HepG2 (cell line): ENCODE results near the gene PTBP2. TPM values are rescaled to one million over a fixed set of nuclear protein-coding genes. Genes with fewer than 3 reads are reported as not detected.

Source experiments
- ATAC-seq: fragments of 200-7000 bp; cut with Tn5 transposase; 3 replicates; pipeline ENCODE4 v1.9.1; 2020; ENCODE audit warnings: mild to moderate bottlenecking, moderate library complexity
- BruUV-seq: library from RNA; stranded (reverse); fragments of 400-500 nt; replicated peaks from 2 replicates; lab custom pipeline; 2021; lab: Mats Ljungman, UMichigan
- CTCF ChIA-PET: fragments of 300-600 bp; formaldehyde crosslinking; extraction: SDS; loops from one replicate; lab custom pipeline; 2021; ENCODE audit warnings: low total read pairs, inconsistent platforms, low intra/inter-chr PET ratio; lab: Yijun Ruan, JAX
- POLR2A ChIA-PET: fragments of 350-600 bp; sonication (Branson Sonifier 250); formaldehyde crosslinking; loops from one replicate; lab custom pipeline; 2020; ENCODE audit warnings: antibody characterized with exemption, inconsistent platforms; lab: Yijun Ruan, JAX
- DNase-seq: peaks from one replicate; pipeline ENCODE4 v3.0.0-alpha.2; 2015; ENCODE audit warnings: low spot score
- FAIRE-seq: peaks from 3 replicates; lab custom pipeline; 2011; peaks lifted over from hg19 to GRCh38; lab: Jason Lieb, UNC
- H2AFZ ChIP-seq: one replicate; pipeline ENCODE4 v1.6.1; 2011; ENCODE audit warnings: low read length, inconsistent platforms
- H3K27ac ChIP-seq: fragments of 300-600 bp; 3 replicates; pipeline ENCODE4 v1.8.0; 2011; ENCODE audit warnings: mixed run types, mild to moderate bottlenecking, mixed read lengths, low read length, inconsistent platforms; ENCODE audit not compliant: insufficient read depth; ENCODE audit errors: extremely low read length
- H3K27me3 ChIP-seq, 2 experiments: fragments of 200-600 bp in 1 of 2; 2 replicates in 1 of 2; 3 replicates in 1 of 2; pipeline versions ENCODE4 v1.6.0 to v1.8.0; 2011; ENCODE audit warnings: low read length in 2 of 2, mild to moderate bottlenecking in 2 of 2, moderate library complexity in 2 of 2, inconsistent platforms in 1 of 2; ENCODE audit not compliant: insufficient read depth in 2 of 2, control insufficient read depth in 1 of 2
- H3K36me3 ChIP-seq, 2 experiments: fragments of 200-600 bp in 1 of 2; replicated peaks in 1 of 2; 2 replicates in 1 of 2; 3 replicates in 1 of 2; pipeline versions ENCODE4 v1.5.1 to v1.8.0; 2011; ENCODE audit warnings: low read length in 2 of 2, inconsistent platforms in 1 of 2; ENCODE audit not compliant: insufficient read depth in 2 of 2, control insufficient read depth in 1 of 2
- H3K4me1 ChIP-seq: 2 replicates; pipeline ENCODE4 v1.5.1; 2012; ENCODE audit warnings: low read length, inconsistent platforms; ENCODE audit not compliant: insufficient read depth
- H3K4me2 ChIP-seq: 2 replicates; pipeline ENCODE4 v1.6.0; 2011; ENCODE audit warnings: low read depth, low read length, inconsistent platforms
- H3K4me3 ChIP-seq, 3 experiments: fragments of 200-600 bp in 1 of 3; sonication (generic), shearing (Covaris generic) in 1 of 3; replicated peaks in 1 of 3; 2 replicates each; pipeline ENCODE4 v1.5.1; 2011 to 2016; ENCODE audit warnings: low read length in 3 of 3, inconsistent platforms in 2 of 3, low read depth in 2 of 3, mild to moderate bottlenecking in 2 of 3, control low read depth in 1 of 3, mixed read lengths in 1 of 3; ENCODE audit not compliant: insufficient read depth in 1 of 3
- H3K79me2 ChIP-seq: one replicate; pipeline ENCODE4 v1.6.1; 2011; ENCODE audit warnings: low read length, inconsistent platforms; ENCODE audit not compliant: insufficient read depth
- H3K9ac ChIP-seq: 2 replicates; pipeline ENCODE4 v1.6.0; 2011; ENCODE audit warnings: mild to moderate bottlenecking, low read depth, low read length, inconsistent platforms; ENCODE audit not compliant: insufficient read depth
- H3K9me3 ChIP-seq: 2 replicates; pipeline ENCODE4 v1.5.1; 2012; ENCODE audit warnings: mild to moderate bottlenecking, low read length
- H4K20me1 ChIP-seq: 2 replicates; pipeline ENCODE4 v1.6.0; 2011; ENCODE audit warnings: inconsistent platforms, mild to moderate bottlenecking, low read length, moderate library complexity; ENCODE audit not compliant: insufficient read depth
- CHD4 ChIP-seq: fragments of 200-600 bp; sonication (generic); IDR thresholded peaks from 2 replicates; pipeline ENCODE4 v1.7.0; 2017; ENCODE audit warnings: mild to moderate bottlenecking, low read length, borderline replicate concordance
- MBNL3 ChIP-seq: fragments of 250-450 bp; sonication (Bioruptor Pico); conservative IDR thresholded peaks from 2 replicates; pipeline ENCODE4 v1.8.0; 2022; ENCODE audit warnings: mild to moderate bottlenecking, inconsistent platforms
- NCOA5 ChIP-seq: sonication (generic); formaldehyde crosslinking; IDR thresholded peaks from 2 replicates; pipeline ENCODE4 v1.4.0; 2020; ENCODE audit warnings: missing genetic modification reagents
- PITX1 ChIP-seq: sonication (generic); formaldehyde crosslinking; IDR thresholded peaks from 2 replicates; pipeline ENCODE4 v1.5.1; 2020; ENCODE audit warnings: mild to moderate bottlenecking, missing genetic modification reagents
- SMYD3 ChIP-seq: sonication (generic); formaldehyde crosslinking; IDR thresholded peaks from 2 replicates; pipeline ENCODE4 v1.8.1; 2023; ENCODE audit warnings: mild to moderate bottlenecking, missing genetic modification reagents
- ZNF232 ChIP-seq: sonication (generic); formaldehyde crosslinking; IDR thresholded peaks from 2 replicates; pipeline ENCODE4 v1.4.0; 2020; ENCODE audit warnings: missing genetic modification reagents, borderline replicate concordance
- ZNF777 ChIP-seq: sonication (generic); formaldehyde crosslinking; IDR thresholded peaks from 2 replicates; pipeline ENCODE4 v1.4.0; 2020; ENCODE audit warnings: missing genetic modification reagents
- ZNF839 ChIP-seq: sonication (generic); formaldehyde crosslinking; IDR thresholded peaks from 2 replicates; pipeline ENCODE4 v1.4.0; 2020; ENCODE audit warnings: missing genetic modification reagents, mild to moderate bottlenecking, borderline replicate concordance
- WGBS: methylation state at CpG from one replicate; pipeline ENCODE4 v1.1.6; 2017; ENCODE audit warnings: low lambda C conversion rate; 5-methylcytosine and 5-hydroxymethylcytosine counted together
- in situ Hi-C: cut with HindIII; loops from 2 replicates; pipeline ENCODE4 v1.10.0; 2017; ENCODE audit warnings: low pct_unique_long_range_greater_than_20kb; ENCODE audit not compliant: extremely low pct_ligation_motif_present
- intact Hi-C: fragments of 100-400 bp; cut with micrococcal nuclease; formaldehyde crosslinking; loops from one replicate; pipeline ENCODE4 v1.10.0; 2022; ENCODE audit not compliant: unreplicated experiment
- polyA plus RNA-seq, 8 experiments: library from polyadenylated mRNA; depleted of rRNA in 3 of 8; stranded (reverse) in 7 of 8; unstranded in 1 of 8; fragments of >200 nt; fragmentation: Illumina TruSeq in 4 of 8; extraction: Trizol in 4 of 8; gene quantifications; 2 replicates each; pipeline versions ENCODE4 v1.2.1 to v1.2.3, GENCODE V29; 2011 to 2016; ENCODE audit warnings: low read depth in 4 of 8, missing spikeins in 1 of 8, mixed read lengths in 1 of 8; ENCODE audit not compliant: insufficient read depth in 1 of 8
- total RNA-seq, 5 experiments: library from RNA; depleted of rRNA; stranded (reverse); fragments of >200 nt; fragmentation: Illumina TruSeq; extraction: Trizol; gene quantifications; 2 replicates each; pipeline ENCODE4 v1.2.3, GENCODE V29; 2016; ENCODE audit warnings: low read depth in 1 of 5
- TF ChIP-seq, protein P1 (sequence below): sonication (generic); formaldehyde crosslinking; IDR thresholded peaks from 2 replicates; pipeline ENCODE4 v1.4.0; 2020; ENCODE audit warnings: missing genetic modification reagents
- TF ChIP-seq, protein P2 (sequence below): sonication (generic); formaldehyde crosslinking; IDR thresholded peaks from 2 replicates; pipeline ENCODE4 v1.4.0; 2020; ENCODE audit warnings: mild to moderate bottlenecking, missing genetic modification reagents

The PTBP2 gene
- total and polyA plus RNA-seq, 2 of the 13 experiments (the other 11 are each of a cell fraction or from before 2014, with no cell fraction given): 10.5 to 14.1 TPM

DNA sequence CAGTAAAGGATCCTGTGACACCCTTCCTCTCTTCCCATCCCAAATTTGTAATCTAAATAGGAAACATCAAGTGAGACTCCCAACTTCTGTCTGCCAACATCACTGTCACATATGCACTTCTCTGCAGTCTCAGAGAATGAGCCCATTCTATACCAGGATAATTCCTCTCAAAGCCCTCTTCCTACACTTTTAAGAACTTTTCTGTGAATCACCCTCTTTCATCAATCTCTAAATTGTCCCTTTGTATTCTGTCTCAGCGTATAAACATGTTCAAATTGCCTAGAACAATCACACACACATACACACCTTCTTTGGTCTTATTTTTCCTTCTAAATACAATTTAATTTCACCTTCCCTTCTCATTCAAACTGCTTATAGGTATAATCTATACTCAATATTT, 111.8 kb downstream of the PTBP2 start:
- H3K27me3 ChIP-seq: no peaks in the 10 kb centered on the region
- H3K9ac ChIP-seq: no peak overlapping the region
- H3K27ac ChIP-seq: no peak overlapping the region
- no peaks in the 10 kb centered on the region for H3K79me2 ChIP-seq
- ChIA-PET CTCF (no interaction called here), POLR2A (no interaction called here)
- no peaks in the 10 kb centered on the region for H3K9me3 ChIP-seq
- 96% methylated on average over 1 of the region's 1 CpG for WGBS
- no peak for ATAC-seq
- no peaks in the 10 kb centered on the region for H3K4me1 ChIP-seq
- intact Hi-C loops: no loop called here
- in situ Hi-C loops: no loop called here
- H2AFZ ChIP-seq: no peak overlapping the region
- DNase-seq: no peak
- H4K20me1 ChIP-seq: no peaks in the 10 kb centered on the region
- TF ChIP-seq, protein P1, sequence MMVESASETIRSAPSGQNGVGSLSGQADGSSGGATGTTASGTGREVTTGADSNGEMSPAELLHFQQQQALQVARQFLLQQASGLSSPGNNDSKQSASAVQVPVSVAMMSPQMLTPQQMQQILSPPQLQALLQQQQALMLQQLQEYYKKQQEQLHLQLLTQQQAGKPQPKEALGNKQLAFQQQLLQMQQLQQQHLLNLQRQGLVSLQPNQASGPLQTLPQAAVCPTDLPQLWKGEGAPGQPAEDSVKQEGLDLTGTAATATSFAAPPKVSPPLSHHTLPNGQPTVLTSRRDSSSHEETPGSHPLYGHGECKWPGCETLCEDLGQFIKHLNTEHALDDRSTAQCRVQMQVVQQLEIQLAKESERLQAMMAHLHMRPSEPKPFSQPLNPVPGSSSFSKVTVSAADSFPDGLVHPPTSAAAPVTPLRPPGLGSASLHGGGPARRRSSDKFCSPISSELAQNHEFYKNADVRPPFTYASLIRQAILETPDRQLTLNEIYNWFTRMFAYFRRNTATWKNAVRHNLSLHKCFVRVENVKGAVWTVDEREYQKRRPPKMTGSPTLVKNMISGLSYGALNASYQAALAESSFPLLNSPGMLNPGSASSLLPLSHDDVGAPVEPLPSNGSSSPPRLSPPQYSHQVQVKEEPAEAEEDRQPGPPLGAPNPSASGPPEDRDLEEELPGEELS (CRISPR knock-in tag): no peak
- TF ChIP-seq MBNL3 (CRISPR knock-in tag): no peak
- TF ChIP-seq ZNF839 (CRISPR knock-in tag): no peak
- no peak for TF ChIP-seq NCOA5 (CRISPR knock-in tag)
- TF ChIP-seq, protein P2, sequence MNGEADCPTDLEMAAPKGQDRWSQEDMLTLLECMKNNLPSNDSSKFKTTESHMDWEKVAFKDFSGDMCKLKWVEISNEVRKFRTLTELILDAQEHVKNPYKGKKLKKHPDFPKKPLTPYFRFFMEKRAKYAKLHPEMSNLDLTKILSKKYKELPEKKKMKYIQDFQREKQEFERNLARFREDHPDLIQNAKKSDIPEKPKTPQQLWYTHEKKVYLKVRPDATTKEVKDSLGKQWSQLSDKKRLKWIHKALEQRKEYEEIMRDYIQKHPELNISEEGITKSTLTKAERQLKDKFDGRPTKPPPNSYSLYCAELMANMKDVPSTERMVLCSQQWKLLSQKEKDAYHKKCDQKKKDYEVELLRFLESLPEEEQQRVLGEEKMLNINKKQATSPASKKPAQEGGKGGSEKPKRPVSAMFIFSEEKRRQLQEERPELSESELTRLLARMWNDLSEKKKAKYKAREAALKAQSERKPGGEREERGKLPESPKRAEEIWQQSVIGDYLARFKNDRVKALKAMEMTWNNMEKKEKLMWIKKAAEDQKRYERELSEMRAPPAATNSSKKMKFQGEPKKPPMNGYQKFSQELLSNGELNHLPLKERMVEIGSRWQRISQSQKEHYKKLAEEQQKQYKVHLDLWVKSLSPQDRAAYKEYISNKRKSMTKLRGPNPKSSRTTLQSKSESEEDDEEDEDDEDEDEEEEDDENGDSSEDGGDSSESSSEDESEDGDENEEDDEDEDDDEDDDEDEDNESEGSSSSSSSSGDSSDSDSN (CRISPR knock-in tag): no peak
- TF ChIP-seq CHD4: no peak
- TF ChIP-seq ZNF777 (CRISPR knock-in tag): no peak
- TF ChIP-seq PITX1: no peak
- no peak for TF ChIP-seq SMYD3 (CRISPR knock-in tag)
- no peak for TF ChIP-seq ZNF232 (CRISPR knock-in tag)
- BruUV-seq: no TSS peak
- no peaks in the 10 kb centered on the region for H3K36me3 ChIP-seq
- FAIRE-seq: no peak
- no peak overlapping the region for H3K4me2 ChIP-seq
- no peak overlapping the region for H3K4me3 ChIP-seq
